ENCODE measurements around the gene CCDC122.

The CCDC122 gene

DNA sequence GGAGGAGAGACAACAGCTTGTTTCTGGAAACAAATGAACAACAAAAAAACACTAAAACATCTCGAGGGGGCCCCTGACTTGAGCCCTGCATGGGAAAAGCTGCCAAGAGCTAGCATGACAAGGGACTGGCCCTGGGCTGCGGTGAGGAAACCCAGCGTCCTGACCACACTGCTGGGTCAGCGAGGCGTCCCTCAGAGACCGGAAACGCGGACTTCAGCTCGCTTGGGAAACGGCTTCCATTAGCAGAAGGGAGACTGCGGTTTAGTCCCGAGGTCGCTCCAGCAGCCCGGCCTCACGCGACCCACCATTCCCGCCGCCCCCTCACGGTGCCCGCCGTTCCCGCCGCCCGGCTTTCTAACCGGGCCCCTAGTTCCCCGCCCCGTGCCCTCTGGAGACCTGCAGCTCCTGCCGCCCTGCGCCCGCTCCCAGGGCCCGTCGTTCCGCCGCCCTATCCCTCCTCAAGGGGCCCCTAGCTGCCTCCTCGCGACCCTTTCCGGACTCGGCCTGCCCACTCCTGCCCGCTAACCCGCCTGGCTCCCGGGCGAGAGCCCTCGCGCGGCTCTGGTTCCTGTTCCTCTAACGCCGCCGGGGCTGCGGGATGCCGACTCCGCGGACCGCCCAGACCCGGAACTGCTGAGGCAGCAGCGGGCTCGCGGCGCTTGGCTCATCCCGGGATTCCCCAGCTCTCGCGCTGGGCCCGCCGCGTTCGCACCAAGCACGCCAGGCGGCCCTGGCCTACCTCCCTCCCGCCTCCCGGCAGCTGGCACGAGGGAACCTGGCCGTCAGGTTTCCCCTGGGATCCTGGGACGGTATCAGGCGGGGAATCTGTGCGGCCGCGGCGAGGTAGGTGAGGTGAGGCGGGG is at the start of gene CCDC122:
TSS of gene CCDC122 (minus strand) at position 849 of the 863 bp plus-strand sequence. CDS start 10,364 bp downstream, outside the sequence.
- peak; percentile 38 to 52 for DNase-seq (ENCODE audit: low read depth in 2 of 2, low spot score in 1 of 2)

DNA sequence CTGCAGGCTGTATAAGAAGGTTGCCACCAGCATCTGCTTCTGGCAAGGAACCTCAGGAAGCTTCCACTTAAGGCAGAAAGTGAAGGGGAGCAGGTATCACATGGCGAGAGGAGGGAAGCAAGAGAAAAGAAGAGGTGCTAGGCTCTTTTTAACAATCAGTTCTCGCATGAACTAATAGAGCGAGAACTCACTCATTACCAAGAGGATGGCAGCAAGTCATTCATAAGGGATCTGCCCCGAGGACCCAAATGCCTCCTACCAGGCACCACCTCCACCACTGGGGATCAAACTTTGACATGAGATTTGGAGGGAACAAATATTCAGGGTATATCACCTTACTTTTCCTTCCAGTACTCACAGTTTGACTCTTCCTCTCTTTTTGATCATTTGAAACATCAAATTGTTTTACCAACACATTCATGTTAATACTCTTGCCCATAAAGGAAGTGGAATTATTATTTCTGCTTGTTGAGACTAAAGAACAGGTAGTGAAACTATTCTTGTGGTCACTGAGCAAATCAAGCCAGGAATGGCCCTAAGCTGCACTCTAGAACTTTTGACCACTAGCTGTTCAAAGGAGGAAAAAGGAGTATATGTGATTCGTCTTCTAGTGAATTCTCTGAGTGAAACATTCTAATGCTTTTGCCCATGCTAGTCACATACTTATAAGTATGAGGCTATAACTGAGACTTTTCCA is 45.2 kb upstream of the CCDC122 start:
- no peak for DNase-seq (ENCODE audit: low read depth in 2 of 2, low spot score in 1 of 2)

DNA sequence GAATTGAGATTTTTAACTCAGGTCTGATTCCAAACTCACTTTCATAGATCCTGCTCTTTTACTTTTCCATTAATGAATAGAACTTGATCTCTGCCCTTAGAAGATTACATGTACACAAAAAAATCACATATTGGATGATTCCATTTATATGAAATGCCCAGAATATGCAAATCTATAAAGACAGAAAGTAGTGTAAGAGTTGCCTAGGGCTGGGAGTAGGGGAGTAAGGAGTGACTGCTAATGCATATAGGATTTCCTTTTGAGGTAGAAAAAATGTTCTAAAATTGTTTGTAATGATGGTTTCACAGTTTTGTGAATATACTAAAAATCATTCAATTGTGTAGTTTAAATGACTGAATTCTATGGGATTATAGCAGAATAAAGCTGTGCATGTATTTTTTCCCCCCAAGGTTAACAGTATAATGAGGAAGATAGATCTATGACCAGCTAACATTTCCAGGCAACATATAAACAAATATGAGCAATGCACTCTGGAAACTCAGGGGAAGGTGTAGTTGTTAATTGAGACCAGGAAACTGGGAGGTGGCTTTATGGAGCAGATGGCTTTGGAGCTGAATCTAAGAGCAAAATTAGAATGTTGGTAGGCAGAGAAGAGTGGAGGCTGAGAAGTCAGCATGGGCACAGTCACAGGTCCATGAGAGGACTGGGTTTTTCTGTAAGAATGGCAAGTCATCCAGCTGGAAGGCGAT is 41.6 kb upstream of the CCDC122 start:
- DNase-seq (ENCODE audit: low read depth in 2 of 2, low spot score in 1 of 2), result no peak

DNA sequence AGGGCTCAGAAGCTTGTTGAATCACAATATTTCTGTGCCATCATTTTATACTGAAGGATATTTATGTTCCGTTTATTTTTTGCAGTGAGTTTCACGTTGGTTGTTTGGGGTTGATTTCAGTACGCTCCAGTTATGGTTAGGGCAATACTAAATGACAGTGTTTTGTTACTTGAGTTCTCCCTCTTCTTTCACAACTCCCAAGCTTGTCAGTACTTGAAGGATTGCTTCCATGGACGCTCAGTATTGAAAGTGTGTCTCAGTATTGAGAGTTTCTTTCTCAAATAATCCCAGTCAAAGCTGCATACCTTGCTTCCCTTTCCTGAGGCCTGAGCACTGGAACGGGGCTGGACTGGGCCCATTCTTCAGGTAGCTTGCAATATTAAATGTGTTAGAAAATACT is 39.1 kb upstream of the CCDC122 start:
- no peak for DNase-seq (ENCODE audit: low read depth in 2 of 2, low spot score in 1 of 2)

DNA sequence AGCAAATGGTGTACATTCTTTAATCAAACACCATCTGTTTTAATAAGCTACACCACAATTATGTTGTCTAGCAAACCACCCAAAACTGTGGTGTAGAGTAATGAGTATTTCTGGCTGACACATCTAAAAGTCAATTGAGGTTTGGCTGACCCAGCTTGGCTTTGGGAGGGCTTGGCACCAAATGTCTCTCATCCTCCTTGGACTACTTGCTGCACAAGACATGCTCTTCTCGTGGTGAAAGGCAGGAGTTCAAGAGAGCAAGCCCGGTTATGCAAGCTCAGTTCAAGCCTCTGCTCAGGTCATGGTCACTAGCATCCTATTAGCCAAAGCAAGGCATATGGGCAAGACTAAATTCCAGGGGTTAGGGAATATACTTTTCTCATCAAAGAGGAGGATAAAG is 37.3 kb upstream of the CCDC122 start:
- no peak for DNase-seq (ENCODE audit: low read depth in 2 of 2, low spot score in 1 of 2)

DNA sequence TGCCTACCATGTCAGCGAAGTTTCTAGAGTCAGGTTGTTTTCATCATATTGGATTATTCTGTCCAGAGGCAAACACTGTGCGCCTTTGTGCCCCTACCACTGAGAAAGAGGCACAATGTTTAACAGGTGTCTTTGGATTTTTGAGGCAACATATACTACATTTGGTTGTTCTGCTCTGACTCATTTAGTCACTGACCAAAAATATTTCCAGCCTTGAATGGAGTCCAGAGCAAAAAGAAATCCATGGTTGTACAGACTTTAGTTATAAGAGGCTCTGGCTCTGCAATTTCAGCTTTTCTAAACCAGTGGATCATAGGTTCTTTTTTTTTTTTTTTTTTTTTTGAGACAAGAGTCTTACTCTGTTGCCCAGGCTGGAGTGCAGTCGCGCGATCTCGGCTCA is 35.9 kb upstream of the CCDC122 start:
- DNase-seq (ENCODE audit: low read depth in 2 of 2, low spot score in 1 of 2), result no peak

DNA sequence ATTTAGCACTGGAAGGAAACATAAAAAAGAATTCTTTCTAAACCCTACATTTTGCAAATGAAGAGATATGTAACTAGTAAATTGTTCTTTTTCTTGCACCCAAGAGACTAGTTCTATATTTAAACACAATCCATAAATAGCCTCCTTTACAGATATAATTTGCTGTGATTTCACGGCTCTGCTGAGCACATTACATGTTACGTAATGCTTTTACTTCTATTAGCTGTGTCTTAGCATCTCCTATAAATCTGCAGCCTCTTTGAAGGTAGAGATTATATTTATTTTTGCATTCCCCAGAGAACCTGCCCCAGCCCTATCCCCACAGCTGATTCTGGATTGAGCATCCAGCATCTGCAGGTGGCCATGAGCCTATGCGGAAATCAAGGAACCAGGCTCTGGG is 32.3 kb upstream of the CCDC122 start:
- DNase-seq (ENCODE audit: low read depth in 2 of 2, low spot score in 1 of 2), result no peak

DNA sequence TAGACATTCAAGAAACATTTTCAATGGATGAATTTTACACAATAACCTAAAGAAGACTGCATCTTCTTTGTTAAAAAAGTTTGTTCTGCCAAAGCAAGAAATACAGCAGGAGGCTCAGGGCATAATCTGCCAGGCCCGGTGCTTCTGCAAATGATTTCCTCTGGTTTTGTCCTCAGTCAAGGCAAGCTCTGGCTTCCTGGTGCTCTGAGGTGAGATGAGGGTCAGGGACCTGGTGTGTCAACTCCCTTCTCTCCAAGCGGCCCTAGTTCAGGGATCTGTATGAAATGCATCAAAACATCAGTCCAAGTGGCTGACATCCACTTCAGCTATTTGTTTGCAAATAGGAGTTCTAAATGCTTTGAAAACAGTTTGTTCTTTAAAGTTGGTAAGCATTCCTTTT is 31.7 kb upstream of the CCDC122 start:
- DNase-seq (ENCODE audit: low read depth in 2 of 2, low spot score in 1 of 2), result no peak

DNA sequence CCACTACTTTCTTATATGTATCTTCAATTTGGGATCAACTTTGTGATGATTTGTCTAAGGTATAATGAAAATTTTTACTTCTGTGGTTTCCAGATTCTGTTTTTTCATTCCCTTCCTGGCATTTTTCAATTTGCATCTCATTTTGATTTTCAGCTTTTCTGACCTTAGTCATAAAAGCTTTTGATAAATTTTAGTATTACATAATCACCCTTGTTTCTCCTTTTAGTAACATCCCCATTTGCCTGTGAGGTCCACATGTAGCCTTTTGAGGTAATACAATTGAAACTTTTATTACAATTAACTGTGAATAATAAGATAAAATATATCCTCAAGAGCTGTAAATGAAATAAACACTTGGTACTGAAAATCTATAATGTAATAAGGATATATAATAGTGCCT is 31.3 kb upstream of the CCDC122 start:
- DNase-seq (ENCODE audit: low read depth in 2 of 2, low spot score in 1 of 2), result no peak

DNA sequence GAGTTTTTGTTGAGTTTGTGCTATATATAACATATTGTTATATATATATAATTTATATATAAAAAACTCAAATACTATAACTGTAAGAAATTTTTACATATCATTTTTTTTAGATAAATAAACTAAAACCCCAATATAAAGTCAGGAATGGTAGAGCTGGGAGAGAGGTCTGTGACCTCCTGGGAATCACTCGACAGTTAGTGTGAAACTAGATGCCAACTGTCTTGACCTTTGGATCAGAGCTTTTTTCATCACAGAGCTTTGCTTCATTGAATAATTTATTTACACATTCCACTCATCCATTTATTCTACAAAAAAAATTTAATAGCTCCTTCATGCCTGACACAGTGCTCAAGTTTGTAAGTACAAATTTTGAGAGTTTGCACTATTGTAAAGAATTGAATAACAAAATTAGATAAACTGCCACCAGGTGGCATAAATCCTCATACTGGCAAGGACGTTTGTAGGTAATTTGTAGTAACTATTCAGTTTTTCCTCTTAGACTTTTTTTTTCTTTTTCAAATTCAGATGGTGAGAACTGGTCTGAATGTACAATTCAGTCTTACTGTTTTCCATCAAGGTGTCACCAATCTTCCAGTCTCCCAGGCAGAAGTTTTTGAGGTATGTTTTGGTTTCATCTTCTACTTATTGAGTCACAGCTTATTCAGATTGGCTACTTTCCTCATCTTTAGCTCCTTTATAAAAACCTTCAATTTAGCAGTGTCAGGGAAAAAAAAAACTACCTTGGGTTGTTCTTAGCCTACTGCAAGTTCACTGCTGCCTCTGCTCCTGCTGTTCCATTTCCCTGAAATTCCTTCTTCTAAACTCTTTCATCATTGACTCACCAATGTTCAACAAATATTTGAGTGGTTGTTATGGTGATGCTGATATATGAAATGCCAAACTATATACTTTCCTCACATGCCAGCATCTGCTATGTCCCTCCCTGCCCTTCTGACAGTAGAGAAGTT is 28.9 kb upstream of the CCDC122 start:
- no peak for DNase-seq (ENCODE audit: low read depth in 2 of 2, low spot score in 1 of 2)

DNA sequence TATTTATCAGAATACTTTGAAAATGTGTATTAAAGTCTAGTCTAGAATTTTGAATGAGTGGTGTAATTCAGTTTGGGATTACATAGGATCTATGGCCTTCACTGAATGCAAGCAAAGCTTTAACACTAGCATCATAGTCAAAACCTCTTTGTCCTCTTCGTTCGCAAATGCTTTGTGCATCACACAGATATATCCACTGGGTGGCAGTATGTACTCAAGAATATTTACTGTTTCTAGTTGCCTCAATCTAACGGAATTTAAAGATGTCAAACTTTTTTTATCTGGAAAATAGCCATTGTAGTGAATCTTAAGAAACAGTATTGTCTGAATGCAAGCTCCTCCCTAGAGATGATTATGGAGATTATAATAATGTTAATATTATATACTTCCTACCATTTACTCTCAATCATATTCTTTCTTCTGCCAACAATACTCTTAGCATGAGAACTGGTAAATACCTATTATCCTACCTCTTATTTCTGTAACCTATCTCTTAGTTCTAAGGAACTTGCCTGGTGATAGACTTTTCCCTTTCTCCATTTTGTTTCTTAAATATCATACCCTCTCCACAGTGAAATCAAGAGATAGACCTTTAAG is 26.0 kb upstream of the CCDC122 start:
- DNase-seq (ENCODE audit: low read depth in 2 of 2, low spot score in 1 of 2), result no peak

DNA sequence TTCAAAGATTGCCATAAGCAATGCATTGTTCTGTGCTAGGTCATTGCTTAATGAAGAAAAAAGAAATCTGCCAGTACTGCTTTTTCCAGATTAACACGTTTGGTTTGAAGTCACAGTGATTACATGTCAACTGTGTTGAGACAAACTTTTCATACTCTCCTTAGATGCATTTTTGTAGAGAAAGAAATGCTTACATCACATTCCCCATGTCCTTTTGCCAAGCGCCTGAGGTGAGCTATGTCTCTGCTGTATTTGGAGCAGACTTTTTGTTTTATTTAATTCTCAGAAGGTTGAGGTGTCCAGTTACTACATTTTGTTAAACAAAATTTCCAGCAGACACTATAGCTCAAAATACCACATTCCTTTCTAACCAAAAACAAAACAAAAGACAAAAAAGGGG is 16.4 kb upstream of the CCDC122 start:
- no peak for DNase-seq (ENCODE audit: low read depth in 2 of 2, low spot score in 1 of 2)

DNA sequence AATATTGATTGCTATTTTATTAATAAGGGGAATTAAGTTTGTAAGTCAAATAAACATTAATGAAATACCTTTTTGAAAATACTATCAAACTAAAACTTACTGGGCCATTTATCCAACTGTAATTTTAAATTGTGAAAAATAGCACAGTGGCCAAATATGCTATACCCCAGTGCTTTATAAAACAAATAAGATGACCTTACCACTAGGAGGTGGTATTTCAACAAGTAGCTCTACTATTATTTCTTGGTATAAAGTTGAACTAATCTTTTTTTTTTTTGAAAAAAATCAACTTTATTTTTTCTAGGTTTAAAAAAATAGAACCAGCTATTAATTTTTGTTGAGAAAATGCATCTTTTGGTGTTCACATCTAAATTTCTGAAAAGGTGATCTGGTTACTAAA is 14.9 kb upstream of the CCDC122 start:
- no peak for DNase-seq (ENCODE audit: low read depth in 2 of 2, low spot score in 1 of 2)

DNA sequence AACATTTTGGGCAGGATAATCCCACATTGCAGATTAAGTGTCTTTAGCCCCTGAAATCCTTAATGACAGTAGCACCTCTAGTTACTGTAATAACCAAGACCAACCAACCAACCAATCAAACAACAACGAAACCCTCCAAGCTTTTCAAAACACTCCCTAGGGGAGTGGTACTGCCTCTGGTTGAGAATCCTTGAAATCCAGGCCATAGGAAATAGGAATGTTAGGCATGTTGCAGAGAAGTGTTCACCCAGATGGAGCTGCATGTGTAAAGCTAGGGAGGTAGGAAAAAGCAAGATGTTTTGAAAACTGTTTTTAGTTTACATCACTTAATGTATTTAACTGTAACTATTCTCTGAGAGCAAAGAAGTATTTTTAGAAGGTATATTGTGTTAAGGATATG is 4.7 kb upstream of the CCDC122 start:
- DNase-seq (ENCODE audit: low read depth in 2 of 2, low spot score in 1 of 2), result no peak

DNA sequence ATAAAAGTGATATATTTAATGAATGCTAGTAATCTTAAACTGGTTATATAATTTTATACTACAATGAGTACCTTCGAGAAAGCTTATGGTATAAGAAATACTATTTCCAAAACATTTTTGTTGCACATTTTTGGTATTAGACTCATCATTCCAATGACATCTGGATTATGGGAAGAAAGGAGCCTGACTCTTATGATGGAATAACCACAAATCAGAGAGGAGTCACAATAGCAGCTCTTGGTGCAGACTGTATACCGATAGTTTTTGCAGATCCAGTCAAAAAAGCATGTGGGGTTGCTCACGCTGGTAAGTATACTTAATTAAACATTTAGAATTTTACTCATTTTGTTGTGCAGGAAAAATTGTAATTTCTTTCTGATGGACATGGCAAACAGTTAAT is 4.1 kb upstream of the CCDC122 start:
- DNase-seq (ENCODE audit: low read depth in 2 of 2, low spot score in 1 of 2), result no peak

DNA sequence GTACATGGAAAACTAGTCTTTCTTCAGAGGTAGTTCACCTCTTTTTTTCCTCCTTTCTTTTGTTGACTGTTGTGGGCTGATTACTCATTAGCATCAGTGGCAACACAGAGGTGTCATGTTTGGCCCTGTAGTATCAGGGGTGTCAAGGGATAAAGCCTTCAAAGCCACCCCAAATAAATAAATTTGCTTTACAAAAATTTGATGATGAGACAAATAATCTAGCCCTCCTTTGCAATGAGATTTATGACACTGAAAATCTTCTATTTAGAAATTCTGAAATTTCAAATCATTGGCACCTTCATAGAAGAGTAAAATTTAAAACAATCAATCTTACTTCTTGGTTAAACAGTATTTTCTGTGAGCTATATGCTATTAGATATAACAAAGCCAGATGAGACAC is 2.0 kb upstream of the CCDC122 start:
- DNase-seq (ENCODE audit: low read depth in 2 of 2, low spot score in 1 of 2), result no peak

DNA sequence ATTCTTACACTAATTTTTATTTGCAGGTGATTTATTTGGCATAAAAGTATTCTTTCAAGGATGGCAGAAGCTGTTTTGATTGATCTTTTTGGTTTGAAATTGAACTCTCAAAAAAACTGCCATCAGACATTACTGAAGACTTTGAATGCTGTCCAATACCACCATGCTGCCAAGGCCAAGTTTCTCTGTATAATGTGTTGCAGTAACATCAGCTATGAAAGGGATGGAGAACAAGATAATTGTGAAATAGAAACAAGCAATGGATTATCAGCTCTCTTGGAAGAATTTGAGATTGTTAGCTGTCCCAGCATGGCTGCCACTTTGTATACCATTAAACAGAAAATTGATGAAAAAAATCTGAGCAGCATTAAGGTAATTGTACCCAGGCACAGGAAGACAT is 1.4 kb upstream of the CCDC122 start:
- no peak for DNase-seq (ENCODE audit: low read depth in 2 of 2, low spot score in 1 of 2)

DNA sequence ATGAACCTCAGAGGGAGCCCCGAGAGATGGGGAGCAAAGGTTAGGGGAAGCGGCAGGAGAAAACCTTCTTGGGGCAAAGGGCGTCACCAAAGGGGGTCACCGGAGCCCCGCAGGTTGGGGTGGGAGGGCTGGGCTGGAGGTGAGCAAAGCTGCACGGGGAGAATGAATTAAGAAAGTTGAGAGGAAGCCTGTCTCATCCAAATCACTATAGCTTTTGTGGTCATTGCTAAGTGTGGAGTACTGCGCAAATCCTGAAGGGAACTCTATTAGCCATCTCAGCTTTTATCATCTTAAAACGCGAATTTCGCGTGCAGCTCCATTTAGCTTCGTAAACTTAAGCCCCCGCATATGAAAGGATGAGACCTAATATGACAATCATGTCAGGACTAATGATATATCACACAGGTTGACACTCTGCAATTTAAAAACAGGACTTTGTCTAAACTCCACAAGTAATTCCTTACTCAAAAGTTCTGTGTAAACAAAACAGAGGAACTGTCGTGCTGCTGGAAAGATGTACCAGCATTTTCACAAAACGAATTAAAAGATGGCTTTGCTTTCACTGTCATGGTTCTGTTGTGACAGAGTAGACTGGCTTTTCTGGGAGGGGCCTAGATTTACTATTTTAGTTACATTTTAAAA is 795 bp upstream of the CCDC122 start:
- no peak for DNase-seq (ENCODE audit: low read depth in 2 of 2, low spot score in 1 of 2)

DNA sequence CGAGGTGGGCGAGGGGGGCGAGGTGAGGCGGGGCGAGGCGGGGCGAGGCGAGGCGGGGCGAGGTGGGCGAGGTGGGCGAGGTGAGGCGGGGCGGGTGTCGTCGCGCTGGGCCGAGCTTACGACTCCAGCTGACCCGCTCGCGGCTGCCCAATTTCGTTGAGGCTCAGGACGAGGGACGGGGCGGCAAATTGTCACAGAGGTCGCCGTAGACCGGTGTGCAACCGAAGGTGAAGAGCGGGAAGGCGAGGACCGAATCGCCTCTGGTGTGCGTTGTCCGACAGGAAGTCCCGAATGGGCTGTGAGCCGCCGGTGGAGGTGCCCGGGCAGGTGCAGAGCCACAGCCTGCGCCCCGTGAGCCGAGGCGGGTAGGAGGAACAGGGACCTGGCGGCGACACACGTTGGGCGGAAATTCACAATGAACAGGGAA is 228 bp upstream of the CCDC122 start, which contains the start of gene LACC1:
TSS of gene LACC1 (plus strand) at position 150 of the 427 bp plus-strand sequence. CDS start 1,082 bp downstream, outside the sequence.
- DNase-seq (ENCODE audit: low read depth in 2 of 2, low spot score in 1 of 2), result peak in 1 of 2 donors; percentile 41

DNA sequence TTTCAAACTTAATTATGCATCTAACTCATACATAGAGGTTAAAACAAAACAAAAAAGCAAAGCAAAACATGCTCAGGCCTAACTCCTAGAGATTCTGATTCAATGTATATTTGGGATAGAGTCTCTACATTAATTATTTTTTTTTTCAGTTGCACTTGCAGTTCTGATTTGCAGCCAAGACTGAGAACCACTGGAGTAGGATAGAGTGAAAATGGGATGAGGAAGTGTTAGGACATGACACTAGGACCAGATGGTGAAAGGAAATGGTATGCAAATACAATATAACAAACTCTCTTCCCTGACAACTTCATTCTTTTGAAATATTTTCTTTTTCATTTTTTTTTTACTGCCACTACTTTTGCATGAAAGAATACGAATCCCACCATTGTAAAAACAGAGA is 1.8 kb downstream of the CCDC122 start:
- DNase-seq (ENCODE audit: low read depth in 2 of 2, low spot score in 1 of 2), result no peak

Measured in stimulated activated CD8-positive, alpha-beta memory T cell treated with anti-CD3 and anti-CD28 coated beads, Interleukin-4, amount 100 ng/mL, for 4 hours (primary cell).